Measurements from ENCODE around the gene LYSMD4. TPM values are rescaled to one million over a fixed set of nuclear protein-coding genes. Genes with fewer than 3 reads are reported as not detected.

The LYSMD4 gene
- total RNA-seq, 1 donor from 2014 or later: 49.8 TPM

GRCh38 chr15:99686290-99686689 lies 46.9 kb downstream of the LYSMD4 start:
- peaks cover 2% of the 10 kb centered on the region for H3K27me3 Mint-ChIP-seq (ENCODE audit: unreplicated experiment)
- no peak for TF ChIP-seq CTCF (IDR thresholded peaks at IDR 0.05; ENCODE audit: partially characterized antibody, unreplicated experiment)
- no peaks in the 10 kb centered on the region for H3K4me1 Mint-ChIP-seq (ENCODE audit: low read depth, unreplicated experiment)
- no peak overlapping the region for H3K27ac Mint-ChIP-seq (ENCODE audit: unreplicated experiment)
- H3K9me3 Mint-ChIP-seq (ENCODE audit: unreplicated experiment): peaks cover 5% of the 10 kb centered on the region
- no peak overlapping the region for H3K4me3 Mint-ChIP-seq (ENCODE audit: unreplicated experiment)
- H3K36me3 Mint-ChIP-seq (ENCODE audit: unreplicated experiment): peaks cover 50% of the 10 kb centered on the region
- no peak for DNase-seq

- no peak overlapping the region for H3K4me3 Mint-ChIP-seq (ENCODE audit: unreplicated experiment)
- no peak overlapping the region for H3K27ac Mint-ChIP-seq (ENCODE audit: unreplicated experiment)
- H3K36me3 Mint-ChIP-seq (ENCODE audit: unreplicated experiment): peaks cover 47% of the 10 kb centered on the region
These were observed 50.1 kb downstream of the LYSMD4 start for GRCh38 chr15:99683000-99683670.

GRCh38 chr15:99682455-99682854 lies 50.8 kb downstream of the LYSMD4 start:
- TF ChIP-seq CTCF (IDR thresholded peaks at IDR 0.05; ENCODE audit: partially characterized antibody, unreplicated experiment): no peak
- no peaks in the 10 kb centered on the region for H3K27me3 Mint-ChIP-seq (ENCODE audit: unreplicated experiment)
- H3K36me3 Mint-ChIP-seq (ENCODE audit: unreplicated experiment): peaks cover 45% of the 10 kb centered on the region
- no peak overlapping the region for H3K27ac Mint-ChIP-seq (ENCODE audit: unreplicated experiment)
- no peaks in the 10 kb centered on the region for H3K4me1 Mint-ChIP-seq (ENCODE audit: low read depth, unreplicated experiment)
- peaks cover 5% of the 10 kb centered on the region for H3K9me3 Mint-ChIP-seq (ENCODE audit: unreplicated experiment)
- no peak overlapping the region for H3K4me3 Mint-ChIP-seq (ENCODE audit: unreplicated experiment)
- no peak for DNase-seq

More at GRCh38 chr15:99683000-99683670, 50.1 kb downstream of the LYSMD4 start:
- Mint-ChIP-seq H3K27me3 (ENCODE audit: unreplicated experiment) (no peaks in the 10 kb centered on the region), H3K4me1 (ENCODE audit: low read depth, unreplicated experiment) (no peaks in the 10 kb centered on the region), H3K9me3 (ENCODE audit: unreplicated experiment) (peaks cover 5% of the 10 kb centered on the region)
- DNase-seq: no peak
- TF ChIP-seq CTCF (IDR thresholded peaks at IDR 0.05; ENCODE audit: partially characterized antibody, unreplicated experiment): no peak

DNA sequence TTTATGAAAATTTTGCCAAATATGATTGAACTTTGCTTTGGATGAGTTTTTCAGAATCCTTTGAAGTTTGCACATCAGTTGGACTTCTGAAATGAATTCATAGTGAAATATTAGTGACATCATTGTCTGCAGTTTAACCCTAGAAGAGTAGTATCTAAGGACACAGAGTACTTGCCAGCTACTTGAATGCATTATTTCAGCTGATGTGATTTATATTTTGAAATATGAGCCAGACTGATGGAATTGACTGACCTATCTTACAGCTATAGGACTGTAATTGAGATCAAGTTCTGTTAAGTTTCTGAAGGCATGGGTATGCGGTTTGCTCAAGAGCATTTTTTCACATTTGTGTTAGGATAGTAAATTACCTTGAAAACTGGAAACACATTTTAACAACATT lies 51.2 kb downstream of the LYSMD4 start:
- DNase-seq: no peak
- H3K9me3 Mint-ChIP-seq (ENCODE audit: unreplicated experiment): peaks cover 5% of the 10 kb centered on the region
- no peaks in the 10 kb centered on the region for H3K4me1 Mint-ChIP-seq (ENCODE audit: low read depth, unreplicated experiment)
- no peak overlapping the region for H3K27ac Mint-ChIP-seq (ENCODE audit: unreplicated experiment)
- peaks cover 41% of the 10 kb centered on the region for H3K36me3 Mint-ChIP-seq (ENCODE audit: unreplicated experiment)
- no peaks in the 10 kb centered on the region for H3K27me3 Mint-ChIP-seq (ENCODE audit: unreplicated experiment)
- no peak overlapping the region for H3K4me3 Mint-ChIP-seq (ENCODE audit: unreplicated experiment)
- TF ChIP-seq CTCF (IDR thresholded peaks at IDR 0.05; ENCODE audit: partially characterized antibody, unreplicated experiment): no peak

DNA sequence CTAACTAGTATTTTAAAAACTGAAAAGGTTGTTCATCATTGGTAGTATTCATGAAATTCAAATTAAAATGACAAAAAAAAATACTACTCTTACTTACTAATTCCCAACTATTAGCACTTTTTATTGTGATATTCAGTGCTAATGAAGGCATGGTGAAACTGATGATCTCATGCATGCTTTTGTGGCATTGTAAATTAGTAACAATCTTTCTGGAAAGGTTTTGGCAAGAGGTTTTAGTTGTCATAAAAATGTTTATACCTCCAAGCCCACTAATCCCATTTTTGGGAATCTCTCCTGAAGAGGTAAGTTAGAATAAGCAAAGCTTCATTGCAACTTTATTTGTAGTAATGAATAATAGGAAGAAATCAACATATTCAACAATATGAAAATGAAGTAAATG lies 53.0 kb downstream of the LYSMD4 start:
- Mint-ChIP-seq H3K4me1 (ENCODE audit: low read depth, unreplicated experiment) (no peaks in the 10 kb centered on the region), H3K27me3 (ENCODE audit: unreplicated experiment) (no peaks in the 10 kb centered on the region), H3K4me3 (ENCODE audit: unreplicated experiment) (no peak overlapping the region), H3K9me3 (ENCODE audit: unreplicated experiment) (peaks cover 2% of the 10 kb centered on the region), H3K36me3 (ENCODE audit: unreplicated experiment) (peaks cover 28% of the 10 kb centered on the region), H3K27ac (ENCODE audit: unreplicated experiment) (no peak overlapping the region)
- DNase-seq: no peak
- no peak for TF ChIP-seq CTCF (IDR thresholded peaks at IDR 0.05; ENCODE audit: partially characterized antibody, unreplicated experiment)

All from glutamatergic neuron (in vitro differentiated cells).